Activated CD4-positive, alpha-beta T cell treated with anti-CD3 and anti-CD28 coated beads, Interleukin-2, amount 10 ng/mL, durations not matched to agents 24 days and 14 days (primary cell): ENCODE results near the gene GATAD2A. TPM values are rescaled to one million over a fixed set of nuclear protein-coding genes. Genes with fewer than 3 reads are reported as not detected.
A peak's percentile ranks its signal among the peaks of the same experiment; 100 is the strongest.

Source experiments
- DNase-seq: peaks from one replicate; pipeline ENCODE4 v3.0.0; 2022
- H3K27ac Mint-ChIP-seq: one replicate; pipeline ENCODE4 v1.8.0; 2022; ENCODE audit warnings: mild to moderate bottlenecking, mixed read lengths
- H3K27me3 Mint-ChIP-seq: one replicate; pipeline ENCODE4 v1.8.0; 2022; ENCODE audit warnings: mixed read lengths
- H3K36me3 Mint-ChIP-seq: one replicate; pipeline ENCODE4 v1.8.0; 2022; ENCODE audit warnings: low read depth, mild to moderate bottlenecking, mixed read lengths
- H3K4me1 Mint-ChIP-seq: one replicate; pipeline ENCODE4 v1.8.0; 2021; ENCODE audit warnings: mixed read lengths
- H3K4me3 Mint-ChIP-seq: one replicate; pipeline ENCODE4 v1.8.0; 2022; ENCODE audit warnings: mild to moderate bottlenecking, moderate library complexity, mixed read lengths
- H3K9me3 Mint-ChIP-seq: one replicate; pipeline ENCODE4 v1.8.0; 2021; ENCODE audit warnings: mixed read lengths
- intact Hi-C: fragments of 100-400 bp; cut with micrococcal nuclease; formaldehyde crosslinking; loops from one replicate; pipeline ENCODE4 v1.15.1; 2023
- total RNA-seq: library from RNA; stranded (reverse); gene quantifications from 2 replicates; pipeline ENCODE4 v1.2.3, GENCODE V29; 2022

The GATAD2A gene
- total RNA-seq, 1 donor from 2014 or later = 134 TPM

DNA sequence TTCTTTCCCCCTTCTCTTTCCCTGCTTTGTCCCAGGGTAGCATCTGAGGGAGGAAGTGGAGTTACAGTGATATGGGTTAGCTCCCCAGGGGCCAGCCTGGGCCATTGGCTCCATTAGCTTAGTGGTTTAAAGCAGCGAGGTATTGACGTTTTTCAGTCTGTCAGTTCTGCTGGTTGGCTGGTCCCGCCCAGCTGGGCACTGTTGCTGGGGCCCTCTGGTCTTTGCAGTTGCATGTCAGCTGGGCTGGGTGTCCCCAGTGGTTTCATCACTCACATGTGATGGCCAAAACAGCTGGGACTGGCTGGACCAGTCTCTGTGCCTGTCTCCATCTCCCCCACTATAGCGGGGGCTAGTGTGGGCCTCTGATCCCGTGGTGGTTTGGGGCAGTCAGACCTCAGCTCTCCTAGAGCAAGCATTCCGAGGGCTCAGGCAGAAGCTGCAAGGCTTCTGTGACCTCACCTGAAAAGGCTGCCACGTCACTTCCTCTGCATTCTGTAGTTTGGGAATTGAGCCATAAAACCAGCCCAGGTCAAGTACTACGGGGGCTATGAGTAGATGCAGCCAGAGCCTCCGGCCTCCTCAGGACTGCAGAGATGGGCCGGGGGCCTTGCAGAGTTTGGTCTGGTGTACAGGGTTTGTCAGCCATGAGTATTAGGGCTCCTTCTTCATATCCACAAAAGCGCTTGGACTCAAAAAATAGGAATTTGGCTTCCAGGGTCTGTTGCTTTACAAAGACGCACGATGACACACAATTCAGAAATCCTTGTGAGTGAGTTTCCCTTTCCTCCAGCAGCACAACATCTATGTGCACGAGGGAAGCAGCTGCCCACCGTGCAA is 79.9 kb downstream of the GATAD2A start:
- Mint-ChIP-seq H3K27me3 (no peaks in the 10 kb centered on the region), H3K9me3 (no peaks in the 10 kb centered on the region), H3K27ac (no peak overlapping the region), H3K4me1 (peaks cover 45% of the 10 kb centered on the region), H3K36me3 (peaks cover 5% of the 10 kb centered on the region), H3K4me3 (no peak overlapping the region)
- intact Hi-C loops = no loop called here
- DNase-seq = no peak

DNA sequence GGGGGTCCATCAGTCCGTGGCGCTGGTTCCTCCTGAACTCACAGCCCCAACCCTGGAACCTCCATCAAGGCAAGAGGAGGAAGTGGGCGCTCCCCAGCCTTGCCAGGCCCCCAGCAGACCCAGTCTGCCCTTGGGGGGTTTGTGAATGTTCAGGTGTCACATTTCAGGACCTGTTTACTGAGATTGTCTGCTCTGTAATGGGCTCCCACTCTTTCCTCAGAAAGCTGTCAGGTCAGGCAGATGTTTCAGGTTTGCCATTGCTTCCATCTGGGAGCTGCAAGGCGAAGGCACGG is 80.5 kb downstream of the GATAD2A start:
- intact Hi-C loops = no loop called here
- H3K27me3 Mint-ChIP-seq = no peaks in the 10 kb centered on the region
- no peaks in the 10 kb centered on the region for H3K9me3 Mint-ChIP-seq
- peaks cover 7% of the 10 kb centered on the region for H3K36me3 Mint-ChIP-seq
- H3K4me3 Mint-ChIP-seq = no peak overlapping the region
- H3K27ac Mint-ChIP-seq = no peak overlapping the region
- peaks cover 43% of the 10 kb centered on the region for H3K4me1 Mint-ChIP-seq
- no peak for DNase-seq

DNA sequence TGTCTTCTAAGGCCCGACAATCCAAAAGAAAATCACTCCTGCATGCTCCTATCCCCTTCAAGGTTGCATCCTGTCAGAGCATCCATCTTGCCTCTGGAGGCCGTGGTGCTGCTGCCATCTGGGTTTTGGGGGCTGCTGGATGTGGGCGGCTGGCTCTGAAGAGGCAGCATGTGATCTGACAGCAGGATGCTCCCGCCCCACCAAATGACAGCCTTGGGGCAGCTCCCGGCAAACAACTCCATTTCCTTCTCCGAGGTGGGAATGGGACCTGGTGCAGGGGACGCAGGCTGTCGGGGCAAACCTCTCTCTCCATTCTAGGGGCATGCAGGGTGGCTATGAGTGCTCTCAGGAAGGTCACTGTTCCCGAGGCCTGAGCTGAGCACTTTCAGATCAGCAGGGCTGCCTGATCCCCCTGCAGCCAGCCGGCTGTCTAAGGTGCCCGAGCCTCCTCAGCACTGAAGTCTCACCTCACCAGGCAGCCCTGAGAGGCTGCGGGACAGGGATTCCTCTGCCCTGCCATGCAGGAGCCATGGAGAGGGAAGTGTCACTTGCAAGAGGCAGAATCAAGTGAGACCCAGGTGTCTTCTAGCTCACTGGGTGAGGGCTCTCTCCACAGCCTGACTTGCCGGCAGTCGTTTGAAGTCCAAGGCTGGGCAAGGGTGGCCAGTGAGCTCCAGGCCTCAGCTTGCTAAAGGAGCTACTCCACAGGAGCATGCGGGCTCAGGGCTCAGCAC is 81.0 kb downstream of the GATAD2A start:
- no peaks in the 10 kb centered on the region for H3K9me3 Mint-ChIP-seq
- intact Hi-C loops = no loop called here

DNA sequence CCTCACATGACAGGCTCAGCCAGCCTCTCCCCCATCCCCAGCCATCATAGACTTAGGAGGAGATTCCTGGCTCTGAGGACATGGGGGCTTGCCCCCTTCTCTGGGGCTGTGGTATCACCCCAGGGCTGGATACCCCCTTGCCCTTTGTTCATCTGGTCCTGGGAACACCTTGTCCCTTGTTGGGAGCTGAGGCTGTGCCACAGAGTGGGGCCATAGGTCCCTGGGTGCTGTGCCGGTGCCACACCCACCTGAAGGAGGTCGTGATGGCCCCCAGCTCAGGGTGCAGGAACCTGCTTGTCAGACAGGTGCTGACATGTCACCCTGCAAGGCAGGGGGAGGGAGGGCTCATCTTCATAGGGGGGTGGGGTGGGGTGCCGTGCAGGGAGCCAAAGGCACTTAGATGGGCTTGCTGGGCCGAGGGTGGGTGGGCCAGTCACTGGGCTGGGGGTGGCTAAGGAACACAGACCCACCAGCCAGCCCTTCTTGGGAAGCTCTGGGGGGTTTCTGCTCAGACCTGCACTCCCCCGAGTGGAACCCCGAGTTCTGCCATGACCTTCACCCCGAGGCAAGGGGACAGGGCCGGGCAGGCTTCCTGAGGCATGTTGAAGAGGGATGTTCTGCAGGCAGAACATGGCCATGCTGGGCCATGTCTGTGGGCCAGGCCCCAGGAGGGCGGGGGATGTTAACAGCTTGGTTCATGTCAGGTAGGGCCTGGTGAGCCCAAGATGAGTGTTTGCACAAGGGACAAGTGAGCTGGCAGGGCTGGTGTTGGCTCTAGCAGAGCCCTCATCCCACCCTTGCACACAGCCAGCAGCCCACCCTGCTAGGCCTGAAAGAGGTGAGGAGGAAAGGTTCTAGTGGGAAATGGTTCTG is 81.8 kb downstream of the GATAD2A start:
- peaks cover 38% of the 10 kb centered on the region for H3K4me1 Mint-ChIP-seq
- H3K4me3 Mint-ChIP-seq = peak overlapping the region; percentile 12
- peaks cover 6% of the 10 kb centered on the region for H3K36me3 Mint-ChIP-seq
- intact Hi-C loops = no loop called here
- no peak for DNase-seq
- peak overlapping the region; percentile 98 for H3K27ac Mint-ChIP-seq
- no peaks in the 10 kb centered on the region for H3K27me3 Mint-ChIP-seq
- no peaks in the 10 kb centered on the region for H3K9me3 Mint-ChIP-seq

More for the DNA sequence above, 81.0 kb downstream of the GATAD2A start:
- Mint-ChIP-seq H3K27me3 (no peaks in the 10 kb centered on the region), H3K4me3 (no peak overlapping the region), H3K36me3 (peaks cover 6% of the 10 kb centered on the region), H3K4me1 (peaks cover 39% of the 10 kb centered on the region), H3K27ac (peak overlapping the region; percentile 29)
- no peak for DNase-seq

DNA sequence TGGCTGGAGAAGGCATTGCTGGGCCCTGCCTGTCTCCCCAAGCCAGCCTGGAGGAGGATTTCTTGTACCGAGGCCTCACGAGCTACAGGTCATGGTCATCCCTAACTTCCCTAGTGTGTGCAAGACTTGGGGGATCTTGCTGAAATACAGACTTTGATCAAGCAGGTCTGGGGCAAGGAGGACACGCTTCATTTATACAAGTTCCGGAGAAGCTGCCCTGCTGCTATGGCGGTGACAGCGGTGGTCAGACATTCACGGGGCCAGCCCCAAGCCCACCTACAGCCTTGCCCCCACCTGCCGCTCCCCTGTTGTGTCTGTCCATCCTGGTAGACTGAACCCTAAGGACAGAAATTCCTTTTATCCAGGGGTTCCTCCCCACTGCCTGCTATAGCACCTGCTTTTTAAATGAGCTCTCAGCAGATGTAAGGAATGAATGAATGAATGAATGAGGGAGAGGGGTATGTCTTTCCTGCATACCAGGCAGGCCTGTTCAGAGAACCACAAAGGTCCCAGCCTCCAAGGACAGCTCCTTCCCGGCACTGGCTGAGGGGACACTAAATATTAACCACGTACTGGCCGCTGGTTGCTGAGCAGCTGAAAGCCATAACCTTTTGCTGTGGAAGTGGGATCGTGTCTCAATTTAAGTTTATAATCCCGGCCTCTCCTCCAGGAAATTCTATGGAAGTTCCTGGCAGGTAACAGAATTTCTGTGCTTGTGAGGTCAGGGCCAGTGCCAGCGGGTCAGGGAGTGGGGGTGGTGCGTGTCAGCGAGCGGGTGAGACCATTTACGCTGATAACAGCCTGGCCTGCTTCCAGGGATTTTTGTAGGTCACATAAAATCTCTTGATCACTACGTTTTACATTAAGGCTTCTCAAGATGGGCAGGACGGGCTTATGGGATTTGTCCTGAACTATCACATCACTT is 82.7 kb downstream of the GATAD2A start:
- peaks cover 6% of the 10 kb centered on the region for H3K36me3 Mint-ChIP-seq
- peaks cover 36% of the 10 kb centered on the region for H3K4me1 Mint-ChIP-seq
- no peaks in the 10 kb centered on the region for H3K9me3 Mint-ChIP-seq
- H3K4me3 Mint-ChIP-seq = peak overlapping the region; percentile 76
- intact Hi-C loops = loop anchor here (2.0 kb wide), 1 partner anchor 77 kb away; no protein-coding TSS in a partner anchor
- H3K27ac Mint-ChIP-seq = peak overlapping the region; percentile 98
- peak; percentile 66 for DNase-seq
- H3K27me3 Mint-ChIP-seq = no peaks in the 10 kb centered on the region

DNA sequence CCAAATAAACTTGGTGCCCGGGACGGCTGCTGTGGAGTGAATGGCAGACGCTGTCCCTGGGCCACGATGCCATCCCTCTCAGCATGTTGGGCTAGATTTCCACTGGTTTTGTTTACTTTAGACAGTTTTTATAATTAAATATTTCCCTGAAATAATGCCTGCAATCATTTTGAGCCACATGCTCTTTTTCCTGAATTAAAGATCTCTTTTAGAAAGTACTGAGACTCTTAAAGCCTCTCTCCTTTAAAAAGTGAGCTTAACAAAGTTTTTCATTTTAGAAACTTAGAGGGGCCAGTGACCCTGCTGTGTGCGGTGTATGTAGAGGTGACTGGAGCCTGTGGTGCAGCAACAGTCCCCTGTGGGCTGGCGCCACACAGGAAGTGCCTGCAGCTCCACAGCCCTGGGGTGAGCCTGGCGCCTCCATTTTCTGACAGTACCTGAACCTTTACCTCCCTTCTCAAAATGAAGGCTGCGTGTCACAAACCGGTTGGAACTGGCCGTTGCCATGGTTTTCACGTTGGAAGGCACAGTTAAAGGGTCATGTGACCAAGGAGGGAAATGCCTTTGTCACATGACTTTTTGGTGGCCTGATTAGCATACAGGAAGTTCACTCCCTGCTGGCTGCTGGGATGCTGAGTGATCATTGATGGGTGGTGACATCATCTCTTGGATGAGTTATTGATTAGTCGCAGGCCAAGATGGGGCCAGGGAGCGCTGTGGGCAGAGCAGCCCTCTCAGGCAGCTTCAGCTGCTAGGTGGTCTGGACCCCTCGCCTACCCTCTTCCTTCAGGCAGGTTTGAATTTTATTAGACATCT is 83.6 kb downstream of the GATAD2A start:
- H3K27me3 Mint-ChIP-seq = no peaks in the 10 kb centered on the region
- DNase-seq = peak; percentile 98
- peak overlapping the region; percentile 76 for H3K4me3 Mint-ChIP-seq
- peak overlapping the region; percentile 98 for H3K27ac Mint-ChIP-seq
- intact Hi-C loops = loop anchor here (1.0 to 2.0 kb wide), 5 partner anchors 29 to 122 kb away; no protein-coding TSS in a partner anchor
- H3K9me3 Mint-ChIP-seq = no peaks in the 10 kb centered on the region
- peaks cover 36% of the 10 kb centered on the region for H3K4me1 Mint-ChIP-seq
- peaks cover 11% of the 10 kb centered on the region for H3K36me3 Mint-ChIP-seq

DNA sequence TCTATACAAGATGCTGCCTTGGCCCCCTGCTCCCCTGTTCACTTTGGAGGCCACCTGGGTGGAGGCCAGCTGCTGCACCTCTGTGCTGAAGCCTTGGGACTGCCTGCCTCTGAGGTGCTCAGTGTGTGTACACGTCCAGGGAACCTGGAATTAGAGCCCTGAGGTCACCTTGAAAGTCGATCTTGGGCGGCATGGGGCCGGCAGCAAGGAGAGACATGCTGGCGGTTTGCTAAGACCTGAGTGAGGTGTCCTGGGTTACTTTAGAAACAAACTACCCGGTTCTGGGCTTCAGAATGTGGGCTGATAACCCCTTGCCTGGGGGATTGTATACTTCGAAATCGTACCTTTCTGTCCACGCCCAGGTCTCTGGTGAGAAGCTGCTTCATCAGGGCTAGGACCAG is 84.3 kb downstream of the GATAD2A start:
- intact Hi-C loops = loop anchor here (1.0 to 2.0 kb wide), 7 partner anchors 30 to 170 kb away; partner anchors contain the start of genes GATAD2A, MAU2 and SUGP1
- Mint-ChIP-seq H3K27me3 (no peaks in the 10 kb centered on the region), H3K36me3 (peaks cover 14% of the 10 kb centered on the region), H3K27ac (peak overlapping the region; percentile 98), H3K9me3 (no peaks in the 10 kb centered on the region), H3K4me1 (peaks cover 36% of the 10 kb centered on the region), H3K4me3 (peak overlapping the region; percentile 76)
- no peak for DNase-seq

DNA sequence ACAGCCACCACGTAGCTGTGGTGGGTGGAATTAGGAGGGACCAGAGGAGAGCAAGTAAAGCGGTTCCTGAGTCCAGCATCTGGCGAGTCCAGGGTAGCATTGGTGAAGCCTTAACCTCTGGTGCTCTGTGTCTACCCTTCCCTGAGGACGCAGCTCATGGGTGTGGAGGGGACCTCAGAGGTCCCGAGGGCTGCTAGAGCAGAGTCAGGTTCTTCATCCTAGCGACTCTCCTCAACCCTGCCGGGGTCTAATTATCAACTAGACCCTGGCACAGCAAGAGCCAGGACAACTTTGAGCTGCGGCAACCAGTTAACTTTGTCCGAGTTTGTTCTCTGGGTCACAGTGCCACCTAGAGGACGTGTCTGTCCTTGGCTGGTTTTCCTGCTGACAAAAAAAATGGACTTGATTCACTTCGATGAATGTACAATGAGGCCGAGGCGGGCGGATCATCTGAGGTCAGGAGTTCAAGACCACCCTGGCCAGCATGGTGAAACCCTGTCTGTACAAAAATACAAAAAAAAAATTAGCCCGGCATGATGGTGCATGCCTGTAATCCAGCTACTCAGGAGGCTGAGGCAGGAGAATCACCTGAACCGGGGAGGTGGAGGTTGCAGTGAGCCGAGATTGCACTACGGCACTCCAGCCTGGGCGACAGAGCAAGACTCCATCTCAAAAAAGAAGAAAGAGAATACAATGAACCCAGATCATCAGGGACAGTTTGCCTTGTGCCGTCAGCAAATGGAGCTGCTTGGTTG is 84.9 kb downstream of the GATAD2A start:
- H3K27me3 Mint-ChIP-seq = no peaks in the 10 kb centered on the region
- H3K4me3 Mint-ChIP-seq = peak overlapping the region; percentile 37
- intact Hi-C loops = loop anchor here (1.0 kb wide), 2 partner anchors 85 to 170 kb away; partner anchors contain the start of genes GATAD2A, MAU2 and SUGP1
- peak; percentile 94 for DNase-seq
- H3K36me3 Mint-ChIP-seq = peaks cover 18% of the 10 kb centered on the region
- H3K4me1 Mint-ChIP-seq = peaks cover 36% of the 10 kb centered on the region
- H3K27ac Mint-ChIP-seq = peak overlapping the region; percentile 98
- H3K9me3 Mint-ChIP-seq = no peaks in the 10 kb centered on the region

DNA sequence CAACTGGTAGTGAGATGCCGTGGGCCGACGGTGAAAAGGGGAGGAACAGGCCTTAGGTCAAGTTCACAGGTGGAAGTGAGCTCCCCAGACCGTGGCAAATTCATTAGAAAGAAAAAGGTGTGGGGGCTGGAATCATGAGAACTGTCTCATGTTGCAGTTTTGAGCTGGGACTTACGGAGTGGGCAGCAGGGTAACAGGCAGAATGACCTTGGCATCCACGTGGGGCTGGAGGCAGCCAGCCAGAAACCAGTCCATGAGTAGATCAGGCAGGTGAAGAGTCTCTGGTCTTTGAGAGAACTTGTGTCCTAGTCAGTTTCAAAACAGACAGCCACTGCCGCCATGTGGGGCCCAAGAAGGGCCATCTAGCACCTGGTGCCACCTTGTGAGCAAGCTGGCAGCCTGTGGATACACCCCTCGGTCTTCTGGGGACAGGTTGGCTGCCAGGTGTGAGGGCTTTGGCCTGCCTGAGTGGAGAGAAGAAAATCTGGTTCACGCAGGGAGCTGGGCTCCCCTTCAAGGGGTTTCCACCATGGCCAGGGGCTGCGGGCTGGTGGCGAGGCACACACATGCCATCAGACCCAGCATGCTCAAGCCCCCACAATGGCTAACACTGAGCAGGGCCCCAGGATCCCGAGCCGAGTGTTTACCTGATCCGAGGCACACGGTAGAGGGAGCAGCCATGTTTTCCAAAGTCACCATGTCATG is 86.0 kb downstream of the GATAD2A start:
- intact Hi-C loops = no loop called here
- no peak overlapping the region for H3K27ac Mint-ChIP-seq
- H3K9me3 Mint-ChIP-seq = no peaks in the 10 kb centered on the region
- H3K27me3 Mint-ChIP-seq = no peaks in the 10 kb centered on the region
- H3K4me1 Mint-ChIP-seq = peaks cover 36% of the 10 kb centered on the region
- H3K36me3 Mint-ChIP-seq = peaks cover 25% of the 10 kb centered on the region
- H3K4me3 Mint-ChIP-seq = no peak overlapping the region
- no peak for DNase-seq

DNA sequence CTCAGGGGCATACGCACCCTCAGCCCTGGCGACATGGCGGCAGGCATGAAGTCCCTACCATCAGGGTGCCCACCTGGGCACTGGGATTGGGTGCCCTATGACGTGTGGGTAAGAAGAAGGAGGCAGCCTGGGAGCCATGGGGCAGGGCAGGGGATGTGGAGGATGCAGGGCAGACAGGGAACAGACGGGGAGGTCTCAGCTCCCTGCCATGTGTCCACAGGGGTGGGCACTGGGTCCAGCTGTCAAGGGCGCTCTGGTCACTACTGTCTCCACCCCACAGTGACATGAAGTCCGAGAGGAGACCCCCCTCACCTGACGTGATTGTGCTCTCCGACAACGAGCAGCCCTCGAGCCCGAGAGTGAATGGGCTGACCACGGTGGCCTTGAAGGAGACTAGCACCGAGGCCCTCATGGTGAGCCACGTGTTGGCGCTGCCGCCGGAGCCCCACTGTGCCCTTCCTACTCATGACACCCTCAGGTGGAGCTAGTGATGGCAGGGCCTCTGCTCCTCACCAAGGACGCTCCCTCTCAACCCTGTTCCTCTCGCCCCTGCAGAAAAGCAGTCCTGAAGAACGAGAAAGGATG is 86.6 kb downstream of the GATAD2A start:
- peaks cover 34% of the 10 kb centered on the region for H3K4me1 Mint-ChIP-seq
- intact Hi-C loops = no loop called here
- H3K27ac Mint-ChIP-seq = no peak overlapping the region
- H3K4me3 Mint-ChIP-seq = no peak overlapping the region
- no peak for DNase-seq
- H3K9me3 Mint-ChIP-seq = no peaks in the 10 kb centered on the region
- H3K36me3 Mint-ChIP-seq = peaks cover 31% of the 10 kb centered on the region
- H3K27me3 Mint-ChIP-seq = no peaks in the 10 kb centered on the region
